Ureter (tissue), 1 donor: Measurements from ENCODE around the gene IL17D. TPM values are rescaled to one million over a fixed set of nuclear protein-coding genes. Genes with fewer than 3 reads are reported as not detected.
"Not testable (repeated sequence)": the region's sequence is repeated elsewhere in the genome, so short reads cannot be mapped to it uniquely, and the experiment has no call there.

Experiments used
- DNase-seq: peaks from one replicate; pipeline ENCODE4 v3.0.0-alpha.2; 2020; ENCODE audit warnings: low spot score
- total RNA-seq: library from RNA; stranded (reverse); gene quantifications from one replicate; pipeline ENCODE4 v1.2.4, GENCODE V29; 2023
- donor health status: DM: yes; HTN: yes; CAD: no.

The IL17D gene
- total RNA-seq, result 3.9 TPM

GRCh38 chr13:20702915-20703779 is at the start of gene IL17D:
TSS of gene IL17D (plus strand) at chr13:20703699. CDS start at chr13:20704002, 303 bp downstream.
- no peak for DNase-seq

GRCh38 chr13:20654156-20654555 is 49.3 kb upstream of the IL17D start:
- DNase-seq, result no peak

- DNase-seq, result no peak
These were observed 45.0 kb upstream of the IL17D start for GRCh38 chr13:20658451-20659040.

- no peak for DNase-seq
These were observed 39.1 kb upstream of the IL17D start for GRCh38 chr13:20664351-20664750.

- no peak for DNase-seq
These were observed 36.6 kb upstream of the IL17D start for GRCh38 chr13:20666948-20667347.

GRCh38 chr13:20667857-20668437 is 35.6 kb upstream of the IL17D start:
- DNase-seq, result no peak

- no peak for DNase-seq
These were observed 34.3 kb upstream of the IL17D start for GRCh38 chr13:20669162-20669561.

GRCh38 chr13:20671789-20672188 is 31.7 kb upstream of the IL17D start:
- DNase-seq, result no peak

- DNase-seq, result no peak
These were observed 30.7 kb upstream of the IL17D start for GRCh38 chr13:20672772-20673171.

GRCh38 chr13:20673715-20674114 is 29.8 kb upstream of the IL17D start:
- DNase-seq, result no peak

- no peak for DNase-seq
These were observed 27.3 kb upstream of the IL17D start for GRCh38 chr13:20676213-20676612.

GRCh38 chr13:20678606-20679005 is 24.9 kb upstream of the IL17D start:
- not testable (repeated sequence) for DNase-seq

GRCh38 chr13:20679879-20680278 is 23.6 kb upstream of the IL17D start:
- no peak for DNase-seq

- no peak for DNase-seq
These were observed 23.0 kb upstream of the IL17D start for GRCh38 chr13:20680416-20681080.

- not testable (repeated sequence) for DNase-seq
These were observed 22.0 kb upstream of the IL17D start for GRCh38 chr13:20681481-20681880.

GRCh38 chr13:20682061-20682460 is 21.4 kb upstream of the IL17D start:
- DNase-seq, result no peak

- no peak for DNase-seq
These were observed 19.5 kb upstream of the IL17D start for GRCh38 chr13:20684041-20684440.

- DNase-seq, result no peak
These were observed 19.0 kb upstream of the IL17D start for GRCh38 chr13:20684546-20684945.

- DNase-seq, result no peak
These were observed 18.4 kb upstream of the IL17D start for GRCh38 chr13:20685092-20685491.

GRCh38 chr13:20686167-20686566 is 17.3 kb upstream of the IL17D start:
- DNase-seq, result no peak

GRCh38 chr13:20686863-20687579 is 16.5 kb upstream of the IL17D start:
- no peak for DNase-seq

- DNase-seq, result no peak
These were observed 14.2 kb upstream of the IL17D start for GRCh38 chr13:20689291-20689690.
